CD4-positive, alpha-beta T cell treated with Interleukin-21 for 1 hour (primary cell): ENCODE measurements around the gene DUS1L.
A peak's percentile ranks its signal among the peaks of the same experiment; 100 is the strongest.

ENCODE experiments used
- DNase-seq: peaks from one replicate; pipeline ENCODE4 v3.0.0-alpha.2; 2020

Gene DUS1L

GRCh38 chr17:82065638-82066303 is at the start of gene DUS1L:
Gene DUS1L, minus strand, starts transcription at chr17:82065804. Its CDS starts 745 bp downstream, at chr17:82065059.
- DNase-seq = peak; percentile 76

- DNase-seq = no peak
These were observed 49.3 kb upstream of the DUS1L start for GRCh38 chr17:82114872-82115271.

- no peak for DNase-seq
These were observed 48.8 kb upstream of the DUS1L start for GRCh38 chr17:82114447-82114846.

GRCh38 chr17:82113941-82114340 is 48.3 kb upstream of the DUS1L start:
- no peak for DNase-seq

- DNase-seq = no peak
These were observed 47.8 kb upstream of the DUS1L start for GRCh38 chr17:82113422-82113821.

- DNase-seq = no peak
These were observed 47.3 kb upstream of the DUS1L start for GRCh38 chr17:82112914-82113311.

GRCh38 chr17:82112181-82112913 is 46.7 kb upstream of the DUS1L start:
- no peak for DNase-seq

- peak; percentile 27 for DNase-seq
These were observed 44.7 kb upstream of the DUS1L start for GRCh38 chr17:82110298-82110697.

- DNase-seq = no peak
These were observed 43.4 kb upstream of the DUS1L start for GRCh38 chr17:82108961-82109475.

GRCh38 chr17:82108496-82108945 is 42.9 kb upstream of the DUS1L start:
- no peak for DNase-seq

GRCh38 chr17:82108038-82108437 is 42.4 kb upstream of the DUS1L start:
- DNase-seq = no peak

- no peak for DNase-seq
These were observed 41.8 kb upstream of the DUS1L start for GRCh38 chr17:82107341-82107860.

- DNase-seq = no peak
These were observed 41.2 kb upstream of the DUS1L start for GRCh38 chr17:82106688-82107305.

GRCh38 chr17:82105882-82106687 is 40.5 kb upstream of the DUS1L start:
- peak; percentile 67 for DNase-seq

- no peak for DNase-seq
These were observed 39.8 kb upstream of the DUS1L start for GRCh38 chr17:82105417-82105881.

GRCh38 chr17:82104797-82105416 is 39.3 kb upstream of the DUS1L start:
- DNase-seq = no peak

GRCh38 chr17:82103553-82104451 is 38.2 kb upstream of the DUS1L start:
- DNase-seq = no peak

- DNase-seq = no peak
These were observed 36.4 kb upstream of the DUS1L start for GRCh38 chr17:82101767-82102679.

GRCh38 chr17:82101301-82101715 is 35.7 kb upstream of the DUS1L start:
- no peak for DNase-seq
